H9 (cell line): ENCODE measurements around the gene TMEM164. TPM values are rescaled to one million over a fixed set of nuclear protein-coding genes. Genes with fewer than 3 reads are reported as not detected.

ENCODE experiments used
- DNase-seq: peaks from one replicate; pipeline ENCODE4 v3.0.0-alpha.2; 2017
- H2AFZ ChIP-seq: one replicate; pipeline ENCODE4 v1.6.1; 2013; ENCODE audit warnings: mild to moderate bottlenecking, low read length, control low read depth, moderate library complexity
- H2AK5ac ChIP-seq: 2 replicates; pipeline ENCODE4 v1.6.1; 2013; ENCODE audit warnings: low read length, control low read depth, mixed read lengths; ENCODE audit not compliant: insufficient read length
- H2BK120ac ChIP-seq: one replicate; pipeline ENCODE4 v1.6.1; 2013; ENCODE audit warnings: low read depth, mild to moderate bottlenecking, low read length, control low read depth, inconsistent platforms; ENCODE audit not compliant: poor library complexity, severe bottlenecking
- H2BK12ac ChIP-seq: 2 replicates; pipeline ENCODE4 v1.6.1; 2013; ENCODE audit warnings: low read length, control low read depth, mixed read lengths, low read depth; ENCODE audit not compliant: insufficient read length
- H2BK15ac ChIP-seq: 2 replicates; pipeline ENCODE4 v1.6.1; 2013; ENCODE audit warnings: low read depth, low read length, control low read depth
- H2BK20ac ChIP-seq: one replicate; pipeline ENCODE4 v1.6.1; 2013; ENCODE audit warnings: low read depth, mild to moderate bottlenecking, low read length, control low read depth, inconsistent platforms; ENCODE audit not compliant: poor library complexity, severe bottlenecking
- H2BK5ac ChIP-seq: 2 replicates; pipeline ENCODE4 v1.6.1; 2013; ENCODE audit warnings: low read length, control low read depth, mixed read lengths; ENCODE audit not compliant: insufficient read length
- H3K14ac ChIP-seq: 2 replicates; pipeline ENCODE4 v1.6.1; 2013; ENCODE audit warnings: low read length, control low read depth; ENCODE audit not compliant: insufficient read depth
- H3K18ac ChIP-seq: 2 replicates; pipeline ENCODE4 v1.6.1; 2013; ENCODE audit warnings: low read depth, mild to moderate bottlenecking, mixed read lengths, low read length, control low read depth; ENCODE audit not compliant: insufficient read length
- H3K23ac ChIP-seq: 2 replicates; pipeline ENCODE4 v1.6.1; 2013; ENCODE audit warnings: low read length, control low read depth, mixed read lengths, low read depth; ENCODE audit not compliant: insufficient read length
- H3K23me2 ChIP-seq: 2 replicates; pipeline ENCODE4 v1.6.1; 2013; ENCODE audit warnings: low read depth, mild to moderate bottlenecking, mixed read lengths, low read length, control low read depth; ENCODE audit not compliant: insufficient read length, poor library complexity, severe bottlenecking
- H3K27ac ChIP-seq: 2 replicates; pipeline ENCODE4 v1.5.1; 2013; ENCODE audit warnings: low read length, control low read depth, mixed read lengths, low read depth; ENCODE audit not compliant: insufficient read length
- H3K27me3 ChIP-seq: 2 replicates; pipeline ENCODE4 v1.6.1; 2013; ENCODE audit warnings: low read length, control low read depth, inconsistent platforms; ENCODE audit not compliant: insufficient read depth
- H3K4ac ChIP-seq: 2 replicates; pipeline ENCODE4 v1.6.1; 2013; ENCODE audit warnings: low read depth, mild to moderate bottlenecking, control low read depth, inconsistent platforms, low read length, moderate library complexity
- H3K4me1 ChIP-seq: 2 replicates; pipeline ENCODE4 v1.6.1; 2013; ENCODE audit warnings: low read length, control low read depth, inconsistent platforms; ENCODE audit not compliant: insufficient read depth
- H3K4me2 ChIP-seq: 2 replicates; pipeline ENCODE4 v1.6.1; 2013; ENCODE audit warnings: low read length, control low read depth, mixed read lengths; ENCODE audit not compliant: insufficient read length, insufficient read depth
- H3K56ac ChIP-seq: 2 replicates; pipeline ENCODE4 v1.6.1; 2013; ENCODE audit warnings: low read depth, mild to moderate bottlenecking, mixed read lengths, low read length, control low read depth; ENCODE audit not compliant: insufficient read length
- H3K79me1 ChIP-seq: 2 replicates; pipeline ENCODE4 v1.6.1; 2013; ENCODE audit warnings: low read depth, mild to moderate bottlenecking, moderate library complexity, low read length, control low read depth, inconsistent platforms; ENCODE audit not compliant: insufficient read depth, poor library complexity, severe bottlenecking
- H3K79me2 ChIP-seq: 2 replicates; pipeline ENCODE4 v1.6.1; 2013; ENCODE audit warnings: low read length, control low read depth, inconsistent platforms; ENCODE audit not compliant: insufficient read depth
- H3K9ac ChIP-seq: 2 replicates; pipeline ENCODE4 v1.6.1; 2013; ENCODE audit warnings: low read length, control low read depth, mixed read lengths; ENCODE audit not compliant: insufficient read length; ENCODE audit errors: extremely low read depth
- H3K9me3 ChIP-seq: one replicate; pipeline ENCODE4 v1.6.1; 2013; ENCODE audit warnings: low read depth, low read length, inconsistent platforms; ENCODE audit not compliant: control insufficient read depth
- H3T11ph ChIP-seq: one replicate; pipeline ENCODE4 v1.6.1; 2013; ENCODE audit warnings: mild to moderate bottlenecking, low read length, control low read depth, inconsistent platforms
- H4K20me1 ChIP-seq: one replicate; pipeline ENCODE4 v1.6.1; 2013; ENCODE audit not compliant: control insufficient read depth, insufficient read length, insufficient read depth
- H4K5ac ChIP-seq: 2 replicates; pipeline ENCODE4 v1.6.1; 2013; ENCODE audit warnings: low read depth, mild to moderate bottlenecking, mixed read lengths, low read length, control low read depth; ENCODE audit not compliant: insufficient read length
- H4K8ac ChIP-seq: replicated peaks from 2 replicates; pipeline ENCODE4 v1.6.1; 2013; ENCODE audit warnings: low read length, control low read depth, mixed read lengths, low read depth; ENCODE audit not compliant: insufficient read length
- H4K91ac ChIP-seq: 2 replicates; pipeline ENCODE4 v1.6.1; 2013; ENCODE audit warnings: low read depth, mild to moderate bottlenecking, moderate library complexity, mixed read lengths, low read length, control low read depth; ENCODE audit not compliant: insufficient read length
- H3K27ac Mint-ChIP-seq, 3 experiments: 2 replicates in 2 of 3; 3 replicates in 1 of 3; pipeline ENCODE4 v1.8.0; 2020 to 2021; ENCODE audit warnings: mixed read lengths in 3 of 3, mild to moderate bottlenecking in 1 of 3, moderate library complexity in 1 of 3
- H3K27me3 Mint-ChIP-seq: 2 replicates; pipeline ENCODE4 v1.8.0; 2021; ENCODE audit warnings: low read depth, mild to moderate bottlenecking, moderate library complexity, mixed read lengths
- H3K36me3 Mint-ChIP-seq, 3 experiments: 2 replicates in 2 of 3; 3 replicates in 1 of 3; pipeline ENCODE4 v1.8.0; 2020 to 2021; ENCODE audit warnings: low read depth in 3 of 3, mixed read lengths in 3 of 3; ENCODE audit not compliant: insufficient read depth in 1 of 3
- H3K4me1 Mint-ChIP-seq, 2 experiments: 2 replicates each; pipeline ENCODE4 v1.8.0; 2020; ENCODE audit warnings: mixed read lengths in 2 of 2
- H3K4me3 Mint-ChIP-seq, 2 experiments: 2 replicates in 1 of 2; 3 replicates in 1 of 2; pipeline ENCODE4 v1.8.0; 2020 to 2021; ENCODE audit warnings: mild to moderate bottlenecking in 2 of 2, mixed read lengths in 2 of 2, moderate library complexity in 1 of 2
- H3K9me3 Mint-ChIP-seq, 2 experiments: 2 replicates in 1 of 2; 3 replicates in 1 of 2; pipeline ENCODE4 v1.8.0; 2020; ENCODE audit warnings: mild to moderate bottlenecking in 2 of 2, mixed read lengths in 2 of 2, moderate library complexity in 1 of 2
- CTCF ChIP-seq: fragments of 200-600 bp; sonication (generic); conservative IDR thresholded peaks from 3 replicates; pipeline ENCODE4 v1.8.0; 2021; ENCODE audit warnings: antibody characterized with exemption, mild to moderate bottlenecking
- WGBS: extraction: QIAGEN DNeasy Blood & Tissue Kit; methylation state at CpG from one replicate; pipeline ENCODE4 v1.1.7; 2013; ENCODE audit warnings: missing lambda C conversion rate, low lambda C conversion rate, mixed read lengths; ENCODE audit not compliant: insufficient read length; ENCODE audit errors: extremely low coverage; 5-methylcytosine and 5-hydroxymethylcytosine counted together
- total RNA-seq: library from RNA; stranded (reverse); gene quantifications from 2 replicates; pipeline ENCODE4 v1.2.1, GENCODE V29; 2021

TMEM164 gene
- total RNA-seq, 1 experiment from 2014 or later, result 30.4 TPM

- H3K27me3 Mint-ChIP-seq, result no peaks in the 10 kb centered on the region
Measured at GRCh38 chrX:110213183-110213582, 210.3 kb downstream of the TMEM164 start.

More at GRCh38 chrX:110213183-110213582, 210.3 kb downstream of the TMEM164 start:
- Histone ChIP-seq H4K91ac (no peak overlapping the region), H3K23ac (no peak overlapping the region), H2BK15ac (no peak overlapping the region), H2BK120ac (no peak overlapping the region), H3K27me3 (no peaks in the 10 kb centered on the region), H3K18ac (no peak overlapping the region), H2BK5ac (no peak overlapping the region), H3K4me2 (no peak overlapping the region), H3K79me1 (no peaks in the 10 kb centered on the region), H4K8ac (no peak overlapping the region), H4K5ac (no peak overlapping the region), H3T11ph (no peak overlapping the region), H2BK12ac (no peak overlapping the region), H3K9ac (no peak overlapping the region), H3K27ac (no peak overlapping the region), H3K4ac (no peak overlapping the region), H3K23me2 (no peaks in the 10 kb centered on the region), H2AK5ac (no peak overlapping the region), H3K4me1 (no peaks in the 10 kb centered on the region; the same call in 1 of the 2 replicates), H3K9me3 (no peaks in the 10 kb centered on the region), H4K20me1 (no peaks in the 10 kb centered on the region), H3K79me2 (no peaks in the 10 kb centered on the region), H3K56ac (no peak overlapping the region), H2BK20ac (no peak overlapping the region), H2AFZ (no peak overlapping the region), H3K14ac (no peak overlapping the region)
- Mint-ChIP-seq H3K4me1 (peaks cover 8 to 13% of the 10 kb centered on the region in 2 experiments), H3K36me3 (no peaks in the 10 kb centered on the region), H3K27ac (no peak overlapping the region), H3K9me3 (no peaks in the 10 kb centered on the region), H3K4me3 (no peak overlapping the region)
- no peak for TF ChIP-seq CTCF
- no peak for DNase-seq
- no CpG with 5 or more reads among the region's 1 CpG for WGBS
